BE2C (cell line): ENCODE data around the gene PTPRG.

ENCODE experiments used
- DNase-seq: peaks from one replicate; pipeline ENCODE4 v3.0.0-alpha.2; 2020
- H3K27me3 ChIP-seq: fragments of 250-450 bp; sonication (Bioruptor Pico); 2 replicates; pipeline ENCODE4 v1.5.1; 2020; ENCODE audit warnings: mild to moderate bottlenecking
- H3K36me3 ChIP-seq: fragments of 250-450 bp; sonication (Bioruptor Pico); 2 replicates; pipeline ENCODE4 v1.5.1; 2020; ENCODE audit warnings: mild to moderate bottlenecking
- H3K4me1 ChIP-seq: fragments of 250-450 bp; sonication (Bioruptor Pico); 2 replicates; pipeline ENCODE4 v1.5.1; 2020
- H3K4me3 ChIP-seq: 2 replicates; pipeline ENCODE4 v1.5.1; 2011; ENCODE audit warnings: low read depth, low read length
- H3K9me3 ChIP-seq: fragments of 250-450 bp; sonication (Bioruptor Pico); 2 replicates; pipeline ENCODE4 v1.5.1; 2020
- CTCF ChIP-seq: IDR thresholded peaks from 2 replicates; pipeline ENCODE4 v1.5.1; 2012; ENCODE audit warnings: mild to moderate bottlenecking, low read depth, low read length

PTPRG gene

GRCh38 chr3:62154457-62155148 lies 593.2 kb downstream of the PTPRG start:
- Histone ChIP-seq H3K27me3 (peaks cover 6% of the 10 kb centered on the region), H3K4me3 (no peak overlapping the region), H3K9me3 (no peaks in the 10 kb centered on the region), H3K4me1 (no peaks in the 10 kb centered on the region), H3K36me3 (no peaks in the 10 kb centered on the region)
- no peak for TF ChIP-seq CTCF
- DNase-seq, result no peak

- Histone ChIP-seq H3K4me1 (no peaks in the 10 kb centered on the region), H3K27me3 (peaks cover 6% of the 10 kb centered on the region), H3K4me3 (no peak overlapping the region), H3K36me3 (no peaks in the 10 kb centered on the region), H3K9me3 (no peaks in the 10 kb centered on the region)
- no peak for DNase-seq
- TF ChIP-seq CTCF, result no peak
Measured at GRCh38 chr3:62159056-62159708, 597.8 kb downstream of the PTPRG start.

- Histone ChIP-seq H3K4me1 (no peaks in the 10 kb centered on the region), H3K27me3 (peaks cover 10% of the 10 kb centered on the region), H3K4me3 (no peak overlapping the region), H3K9me3 (no peaks in the 10 kb centered on the region), H3K36me3 (no peaks in the 10 kb centered on the region)
- TF ChIP-seq CTCF, result no peak
- DNase-seq, result no peak
Measured at GRCh38 chr3:62159709-62160092, 598.3 kb downstream of the PTPRG start.

- DNase-seq, result no peak
- no peaks in the 10 kb centered on the region for H3K4me1 ChIP-seq
- no peak overlapping the region for H3K4me3 ChIP-seq
- TF ChIP-seq CTCF, result no peak
- H3K9me3 ChIP-seq, result no peaks in the 10 kb centered on the region
- no peaks in the 10 kb centered on the region for H3K36me3 ChIP-seq
- peaks cover 20% of the 10 kb centered on the region for H3K27me3 ChIP-seq
Measured at GRCh38 chr3:62161371-62161770, 600.0 kb downstream of the PTPRG start.

- H3K27me3 ChIP-seq, result peaks cover 35% of the 10 kb centered on the region
- no peak overlapping the region for H3K4me3 ChIP-seq
- no peak for DNase-seq
- no peaks in the 10 kb centered on the region for H3K9me3 ChIP-seq
- H3K4me1 ChIP-seq, result no peaks in the 10 kb centered on the region
- no peaks in the 10 kb centered on the region for H3K36me3 ChIP-seq
- no peak for TF ChIP-seq CTCF
Measured at GRCh38 chr3:62164196-62164595, 602.8 kb downstream of the PTPRG start.

GRCh38 chr3:62164746-62165145 lies 603.4 kb downstream of the PTPRG start:
- DNase-seq, result no peak
- no peaks in the 10 kb centered on the region for H3K36me3 ChIP-seq
- TF ChIP-seq CTCF, result no peak

More at GRCh38 chr3:62164746-62165145, 603.4 kb downstream of the PTPRG start:
- H3K4me1 ChIP-seq, result no peaks in the 10 kb centered on the region
- H3K9me3 ChIP-seq, result no peaks in the 10 kb centered on the region
- H3K27me3 ChIP-seq, result peaks cover 39% of the 10 kb centered on the region
- no peak overlapping the region for H3K4me3 ChIP-seq
